NCI-H2227 (cell line): ENCODE measurements around the gene NACA.

Experiments
- DNase-seq: peaks from one replicate; lab custom pipeline; 2025; ENCODE audit not compliant: unreplicated experiment; lab: John Stamatoyannopoulos, UW

The NACA gene

DNA sequence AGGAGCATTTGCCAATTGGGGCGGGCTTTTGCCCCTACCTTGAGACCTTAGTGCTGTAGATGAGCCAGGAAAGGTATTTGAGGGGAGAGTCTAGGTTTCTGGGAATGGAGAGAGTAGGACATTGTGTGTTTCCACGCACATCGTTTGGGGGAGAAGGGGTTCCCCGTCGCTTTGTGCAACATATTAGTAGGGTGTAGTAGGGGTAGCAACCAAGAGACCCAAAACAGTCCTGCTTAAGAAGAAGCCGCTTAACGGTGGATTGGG, 36.3 kb downstream of the NACA start:
- DNase-seq: no peak

DNA sequence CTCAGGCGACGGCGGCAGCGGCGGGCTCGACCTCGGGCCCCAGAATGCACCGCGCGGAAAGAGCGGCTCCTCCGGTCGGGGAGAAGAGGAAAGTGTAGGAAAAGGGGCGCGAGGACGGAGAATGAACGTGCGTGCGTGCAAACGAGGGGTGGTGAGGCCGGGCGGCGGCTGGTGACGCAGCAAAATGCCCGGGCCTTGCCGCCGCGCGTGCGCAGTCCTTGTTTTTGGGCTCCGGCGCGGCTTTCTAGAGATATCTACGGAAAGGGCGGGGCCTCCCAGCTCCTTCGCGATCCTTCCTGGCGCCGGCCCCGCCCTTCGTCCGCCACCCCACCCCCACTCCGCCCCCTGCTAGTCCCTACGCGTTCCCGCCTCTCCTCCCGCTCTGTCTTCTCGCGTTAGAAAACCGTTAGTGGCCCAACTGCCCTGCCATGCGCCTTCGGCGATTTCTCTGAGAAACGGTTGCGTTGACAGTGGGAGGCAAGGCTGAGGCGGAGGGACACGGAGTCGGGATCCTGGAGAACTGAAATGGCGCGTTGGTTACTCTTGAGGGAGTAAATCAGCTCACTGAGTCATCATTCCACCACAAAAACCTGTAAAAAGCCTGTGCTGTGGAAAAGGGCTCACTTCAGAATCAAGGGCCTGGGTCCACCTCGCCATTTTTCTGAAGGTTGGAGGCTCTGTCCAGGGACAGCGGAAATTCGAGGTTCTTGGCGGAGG, 36.8 kb downstream of the NACA start, which contains the start of gene PTGES3:
Gene PTGES3, minus strand, starts transcription at position 156 of the 717 bp plus-strand sequence. CDS start 285 bp downstream, outside the sequence.
- DNase-seq: peak; percentile 97

DNA sequence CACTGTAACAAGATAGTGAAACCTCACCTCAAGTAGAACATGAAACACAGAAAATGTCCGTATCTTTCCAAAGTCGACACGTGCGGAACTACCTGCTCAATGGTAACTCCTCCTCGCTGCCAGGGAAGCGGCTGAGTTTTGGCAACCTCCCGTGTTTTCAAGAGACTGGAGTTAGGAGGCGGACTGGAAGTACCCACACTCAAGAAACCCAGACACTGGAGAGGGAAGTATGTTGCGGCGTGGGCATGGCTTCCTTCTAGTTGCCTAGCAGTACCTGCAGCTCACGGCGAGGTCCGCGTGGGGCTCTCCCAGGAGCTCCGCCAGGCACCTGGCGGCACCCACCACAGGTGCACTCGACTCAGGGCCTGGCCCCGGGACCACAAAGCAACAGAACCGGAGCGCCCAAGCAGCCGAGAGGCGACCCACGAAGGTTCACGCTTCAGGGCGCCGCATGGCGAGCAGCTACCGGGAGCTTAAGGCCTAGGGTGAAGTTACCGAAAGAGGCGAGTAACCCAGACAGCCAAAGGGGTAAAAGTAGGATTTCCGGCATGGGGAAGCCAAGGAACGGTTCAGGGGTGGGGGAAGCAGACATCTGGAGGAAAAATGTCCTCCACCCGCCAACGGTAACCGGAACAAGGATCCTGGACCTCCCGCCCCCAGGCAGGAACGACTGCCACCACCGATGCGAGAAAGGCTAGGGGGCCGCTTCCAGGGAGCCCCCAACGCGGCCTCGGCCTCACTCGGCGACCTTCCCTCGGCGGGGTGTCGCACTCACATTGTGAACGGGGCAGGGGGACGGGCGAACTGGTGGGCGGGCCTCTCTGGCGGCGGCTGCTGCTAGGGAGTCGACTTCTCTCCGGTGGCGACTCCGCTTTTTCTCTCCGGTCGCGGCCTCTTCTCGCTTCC, 37.6 kb downstream of the NACA start:
- DNase-seq: peak; percentile 48

- no peak for DNase-seq
Observed at GRCh38 chr12:56684745-56685359, 40.2 kb downstream of the NACA start.

DNA sequence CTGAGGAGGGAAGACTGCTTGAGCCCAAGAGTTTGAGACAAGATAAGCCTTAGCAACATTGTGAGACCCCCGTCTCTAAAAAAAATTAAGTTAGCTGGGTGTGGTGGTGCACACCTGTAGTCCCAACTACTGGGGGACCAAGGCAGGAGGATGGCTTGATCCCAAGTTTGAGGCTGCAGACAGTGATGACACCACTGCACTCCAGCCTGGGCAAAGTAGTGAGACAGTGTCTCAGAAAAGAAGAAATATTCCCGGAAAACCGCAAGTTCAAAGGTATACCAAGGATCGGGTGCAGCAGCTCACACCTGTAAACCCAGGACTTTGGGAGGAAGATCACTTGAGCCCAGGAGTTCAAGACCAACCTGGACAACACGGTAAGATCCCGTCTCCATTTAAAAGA, 42.8 kb downstream of the NACA start:
- DNase-seq: no peak

GRCh38 chr12:56679883-56680575, 45.1 kb downstream of the NACA start:
- no peak for DNase-seq

DNA sequence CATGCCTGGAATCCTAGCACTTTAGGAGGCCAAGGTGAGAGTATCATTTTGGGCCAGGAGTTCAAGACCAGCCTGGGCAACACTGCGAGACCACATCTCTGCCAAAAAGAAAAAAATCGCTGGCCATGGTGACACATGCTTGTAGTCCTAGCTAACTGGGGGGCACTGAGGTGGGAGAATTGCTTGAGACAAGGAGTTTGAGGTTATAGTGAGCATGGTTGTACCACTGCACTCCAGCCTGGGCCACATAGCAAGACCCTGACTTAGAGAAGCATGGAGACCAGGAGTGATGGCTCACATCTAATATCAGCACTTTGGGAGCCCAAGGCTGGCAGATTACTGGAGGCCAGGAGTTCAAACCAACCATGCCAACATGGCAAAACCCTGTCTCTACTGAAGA, 46.2 kb downstream of the NACA start:
- no peak for DNase-seq

DNA sequence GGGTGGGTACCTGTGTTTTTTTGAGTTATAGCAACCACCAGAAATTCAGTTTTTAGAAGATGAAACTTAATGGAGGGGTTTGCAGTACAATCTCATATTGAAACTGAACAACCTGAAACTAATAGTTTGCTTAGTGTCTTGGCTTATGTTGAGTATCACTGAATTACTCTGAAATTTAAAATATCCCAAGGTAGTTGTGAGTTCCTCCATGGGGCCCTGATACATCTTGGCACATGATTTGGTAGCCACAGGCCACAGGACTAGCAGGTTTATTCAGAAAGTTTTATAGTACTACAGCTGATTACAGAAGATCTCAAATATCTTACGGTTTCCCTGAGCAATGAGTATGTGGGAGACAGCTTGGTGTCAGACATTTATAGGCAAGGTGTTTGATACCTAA, 47.4 kb downstream of the NACA start:
- no peak for DNase-seq

GRCh38 chr12:56676851-56677580, 48.1 kb downstream of the NACA start:
- DNase-seq: no peak

DNA sequence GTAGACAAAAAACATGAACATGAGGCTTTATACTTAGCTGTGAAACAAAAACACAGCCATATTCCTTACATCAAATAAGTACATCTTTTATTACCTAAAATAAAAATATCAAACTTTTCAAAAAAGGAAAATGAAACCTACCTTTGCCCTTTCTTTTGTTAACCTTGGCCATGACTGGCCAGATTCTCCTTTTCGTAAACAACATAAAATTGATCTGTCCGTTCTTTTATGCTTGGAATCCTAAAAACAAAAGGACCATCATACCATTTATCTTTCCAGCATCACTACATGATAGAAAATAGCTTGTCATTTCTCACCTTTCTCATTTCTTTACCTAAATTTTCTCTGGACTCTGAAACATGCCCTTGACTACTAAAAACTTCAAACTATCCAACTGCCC, 53.5 kb downstream of the NACA start:
- no peak for DNase-seq

- DNase-seq: no peak
Observed at GRCh38 chr12:56670836-56671235, 54.3 kb downstream of the NACA start.

DNA sequence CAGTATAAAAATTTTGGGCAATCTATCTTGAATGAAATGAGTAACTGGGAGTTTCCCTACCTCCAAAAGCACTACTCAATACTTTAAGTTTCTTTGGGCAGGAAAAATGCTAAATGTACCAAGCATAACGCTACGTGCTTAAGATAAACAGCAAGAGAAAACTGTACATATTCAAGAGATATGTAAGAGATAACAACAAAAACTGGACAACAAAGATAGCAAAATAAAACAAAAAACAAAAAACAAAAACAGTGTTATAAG, 57.0 kb downstream of the NACA start:
- DNase-seq: no peak
